PC-3 (cell line): Measurements from ENCODE around the gene SAMD4A. TPM values are rescaled to one million over a fixed set of nuclear protein-coding genes. Genes with fewer than 3 reads are reported as not detected.

Experiments
- ATAC-seq: fragments of 200-7000 bp; cut with Tn5 transposase; 2 replicates; pipeline ENCODE4 v1.9.1; 2020; ENCODE audit warnings: mild to moderate bottlenecking, moderate library complexity
- BruUV-seq: library from RNA; stranded (reverse); fragments of 400-500 nt; replicated peaks from 2 replicates; lab custom pipeline; 2021; lab: Mats Ljungman, UMichigan
- CTCF ChIA-PET: fragments of 300-600 bp; sonication (Branson Sonifier 250); formaldehyde crosslinking; loops from one replicate; lab custom pipeline; 2022; ENCODE audit warnings: antibody characterized with exemption; lab: Charles Lee
- POLR2A ChIA-PET: fragments of 300-600 bp; sonication (Branson Sonifier 250); formaldehyde crosslinking; loops from one replicate; lab custom pipeline; 2022; ENCODE audit warnings: antibody characterized with exemption; ENCODE audit not compliant: unreplicated experiment; lab: Charles Lee
- DNase-seq: peaks from one replicate; pipeline ENCODE4 v3.0.0-alpha.2; 2015
- H2AFZ ChIP-seq: fragments of 300-600 bp; sonication (generic); 2 replicates; pipeline ENCODE4 v1.6.0; 2016; ENCODE audit warnings: antibody characterized with exemption, low read length
- H3F3A ChIP-seq: fragments of 300-600 bp; sonication (generic); one replicate; pipeline ENCODE4 v1.6.0; 2017; ENCODE audit warnings: antibody characterized with exemption, low read length, control low read depth, mild to moderate bottlenecking; ENCODE audit not compliant: unreplicated experiment
- H3K27ac ChIP-seq: fragments of 300-600 bp; sonication (generic); 2 replicates; pipeline ENCODE4 v1.5.1; 2016; ENCODE audit warnings: mild to moderate bottlenecking, low read length
- H3K27me3 ChIP-seq: fragments of 300-600 bp; sonication (generic); 2 replicates; pipeline ENCODE4 v1.6.1; 2016; ENCODE audit warnings: low read length, mixed read lengths
- H3K36me3 ChIP-seq: fragments of 300-600 bp; sonication (generic); 2 replicates; pipeline ENCODE4 v1.6.1; 2016; ENCODE audit warnings: low read depth, mixed run types, low read length, mixed read lengths
- H3K4me1 ChIP-seq: fragments of 300-600 bp; sonication (generic); 2 replicates; pipeline ENCODE4 v1.5.1; 2016; ENCODE audit warnings: low read length; ENCODE audit not compliant: insufficient read depth
- H3K4me2 ChIP-seq: fragments of 300-600 bp; sonication (generic); 2 replicates; pipeline ENCODE4 v1.6.0; 2016; ENCODE audit warnings: low read length
- H3K4me3 ChIP-seq: fragments of 300-600 bp; sonication (generic); 2 replicates; pipeline ENCODE4 v1.5.1; 2016; ENCODE audit warnings: mild to moderate bottlenecking, low read length, mixed read lengths
- H3K79me2 ChIP-seq: fragments of 300-600 bp; sonication (generic); 2 replicates; pipeline ENCODE4 v1.6.1; 2017; ENCODE audit warnings: low read length, mixed read lengths
- H3K9ac ChIP-seq: fragments of 300-600 bp; sonication (generic); 2 replicates; pipeline ENCODE4 v1.6.0; 2016; ENCODE audit warnings: mild to moderate bottlenecking, low read length
- H3K9me2 ChIP-seq: fragments of 300-600 bp; sonication (generic); replicated peaks from 2 replicates; pipeline ENCODE4 v1.6.1; 2016; ENCODE audit warnings: mixed run types, low read length, mixed read lengths
- H3K9me3 ChIP-seq: fragments of 300-600 bp; sonication (generic); 2 replicates; pipeline ENCODE4 v1.6.1; 2016; ENCODE audit warnings: low read length, mixed read lengths
- H4K20me1 ChIP-seq: fragments of 300-600 bp; sonication (generic); 2 replicates; pipeline ENCODE4 v1.6.1; 2016; ENCODE audit warnings: low read length, mixed read lengths
- EZH2 ChIP-seq: fragments of 300-600 bp; sonication (generic); IDR thresholded peaks from one replicate; pipeline ENCODE4 v1.6.1; 2017; ENCODE audit warnings: antibody characterized with exemption, mild to moderate bottlenecking, low read length; ENCODE audit not compliant: unreplicated experiment
- EZH2phosphoT487 ChIP-seq: fragments of 300-600 bp; sonication (generic); IDR thresholded peaks from 2 replicates; pipeline ENCODE4 v1.6.1; 2018; ENCODE audit warnings: mild to moderate bottlenecking, antibody characterized with exemption, low read length, borderline replicate concordance
- intact Hi-C: fragments of 100-400 bp; cut with micrococcal nuclease; formaldehyde crosslinking; loops from 2 replicates; pipeline ENCODE4 v1.9.0; 2023
- total RNA-seq: library from RNA; depleted of rRNA; stranded (reverse); fragments of >200 nt; gene quantifications from 2 replicates; pipeline ENCODE4 v1.2.3, GENCODE V29; 2014
- TF ChIP-seq, protein P1 (sequence below): fragments of 300-600 bp; sonication (generic); conservative IDR thresholded peaks from 2 replicates; pipeline ENCODE4 v1.5.1; 2017; ENCODE audit warnings: antibody characterized with exemption, low read depth, mild to moderate bottlenecking, low read length

SAMD4A gene
- total RNA-seq, 1 experiment from 2014 or later = 42.9 TPM

DNA sequence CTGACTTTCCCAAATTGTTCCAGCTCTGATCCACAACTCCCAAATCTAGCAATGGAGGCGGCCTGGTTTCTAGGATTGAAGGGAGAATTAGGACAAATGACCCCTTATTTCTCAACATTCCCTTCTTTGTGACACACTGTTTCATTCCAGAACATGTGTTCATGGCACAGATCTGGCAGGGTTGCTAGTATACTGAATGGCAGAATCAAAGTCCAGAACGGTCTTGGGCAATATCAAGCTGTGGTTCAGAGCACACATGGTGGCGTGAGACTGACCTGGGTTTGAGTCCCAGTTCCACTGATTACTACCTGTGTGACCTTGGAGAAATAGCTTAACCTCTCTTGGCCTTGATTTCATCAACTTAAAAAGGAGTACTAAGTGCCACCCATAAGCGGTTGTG is 152.5 kb downstream of the SAMD4A start:
- no peak overlapping the region for H3K9ac ChIP-seq
- H3K27me3 ChIP-seq = no peaks in the 10 kb centered on the region
- no peaks in the 10 kb centered on the region for H3K9me3 ChIP-seq
- H3K4me1 ChIP-seq = peaks cover 6% of the 10 kb centered on the region
- H3K36me3 ChIP-seq = no peaks in the 10 kb centered on the region
- DNase-seq = no peak
- ChIA-PET POLR2A (no interaction called here), CTCF (no interaction called here)
- no peak overlapping the region for H3K4me3 ChIP-seq
- intact Hi-C loops = loop anchor here (5.0 kb wide), 1 partner anchor 467 kb away; no protein-coding TSS in a partner anchor
- H4K20me1 ChIP-seq = no peaks in the 10 kb centered on the region
- no peak overlapping the region for H3K4me2 ChIP-seq
- H3K79me2 ChIP-seq = peaks cover 22% of the 10 kb centered on the region
- H3F3A ChIP-seq = no peaks in the 10 kb centered on the region
- H3K9me2 ChIP-seq = no peaks in the 10 kb centered on the region
- no peak overlapping the region for H2AFZ ChIP-seq
- TF ChIP-seq EZH2phosphoT487 = no peak
- TF ChIP-seq, protein P1, sequence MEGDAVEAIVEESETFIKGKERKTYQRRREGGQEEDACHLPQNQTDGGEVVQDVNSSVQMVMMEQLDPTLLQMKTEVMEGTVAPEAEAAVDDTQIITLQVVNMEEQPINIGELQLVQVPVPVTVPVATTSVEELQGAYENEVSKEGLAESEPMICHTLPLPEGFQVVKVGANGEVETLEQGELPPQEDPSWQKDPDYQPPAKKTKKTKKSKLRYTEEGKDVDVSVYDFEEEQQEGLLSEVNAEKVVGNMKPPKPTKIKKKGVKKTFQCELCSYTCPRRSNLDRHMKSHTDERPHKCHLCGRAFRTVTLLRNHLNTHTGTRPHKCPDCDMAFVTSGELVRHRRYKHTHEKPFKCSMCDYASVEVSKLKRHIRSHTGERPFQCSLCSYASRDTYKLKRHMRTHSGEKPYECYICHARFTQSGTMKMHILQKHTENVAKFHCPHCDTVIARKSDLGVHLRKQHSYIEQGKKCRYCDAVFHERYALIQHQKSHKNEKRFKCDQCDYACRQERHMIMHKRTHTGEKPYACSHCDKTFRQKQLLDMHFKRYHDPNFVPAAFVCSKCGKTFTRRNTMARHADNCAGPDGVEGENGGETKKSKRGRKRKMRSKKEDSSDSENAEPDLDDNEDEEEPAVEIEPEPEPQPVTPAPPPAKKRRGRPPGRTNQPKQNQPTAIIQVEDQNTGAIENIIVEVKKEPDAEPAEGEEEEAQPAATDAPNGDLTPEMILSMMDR = no peak
- no peak for TF ChIP-seq EZH2
- no peak overlapping the region for H3K27ac ChIP-seq
- no peak for ATAC-seq
- BruUV-seq = no TSS peak

DNA sequence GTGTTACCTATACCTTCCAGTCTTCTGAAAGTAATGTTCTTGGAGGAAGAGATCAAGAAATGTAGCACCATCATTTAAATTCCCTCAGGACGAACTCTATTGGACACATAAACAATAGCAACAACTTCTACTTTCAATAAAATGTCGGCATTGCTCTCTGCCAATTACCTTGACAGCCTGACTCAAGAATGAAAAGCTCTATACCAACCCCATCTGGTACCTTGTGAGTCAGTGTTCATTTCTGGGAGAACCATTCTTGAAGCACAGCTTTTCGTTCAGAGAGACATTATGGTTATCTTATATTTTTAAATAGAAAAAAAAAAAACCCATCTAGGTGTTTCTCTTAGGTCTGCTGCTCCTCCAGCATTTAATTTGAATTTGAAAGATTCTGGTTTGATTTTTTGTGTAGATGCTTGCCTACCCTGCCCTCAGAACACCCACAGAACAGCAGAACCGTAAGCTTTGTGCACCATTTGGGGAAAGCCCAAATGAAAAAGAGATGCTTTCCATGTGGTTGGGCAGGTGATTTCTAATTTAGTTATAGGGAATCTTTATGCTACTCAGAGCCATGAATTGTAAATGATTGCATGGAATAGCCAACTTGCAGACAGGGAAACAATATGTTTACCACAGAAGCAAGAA is 156.0 kb downstream of the SAMD4A start:
- Histone ChIP-seq H3K4me1 (peaks cover 4% of the 10 kb centered on the region; the same call in 1 of the 2 replicates), H3K36me3 (no peaks in the 10 kb centered on the region), H3K9me2 (no peaks in the 10 kb centered on the region), H3K79me2 (peaks cover 15% of the 10 kb centered on the region), H4K20me1 (no peaks in the 10 kb centered on the region), H3K27ac (no peak overlapping the region), H3K9me3 (no peaks in the 10 kb centered on the region), H3F3A (no peaks in the 10 kb centered on the region), H3K4me3 (no peak overlapping the region), H3K27me3 (no peaks in the 10 kb centered on the region), H3K9ac (no peak overlapping the region), H2AFZ (peak overlapping the region; percentile 20; the same call in 1 of the 2 replicates), H3K4me2 (peak overlapping the region; percentile 2; the same call in 1 of the 2 replicates)
- intact Hi-C loops = loop anchor here (5.0 kb wide), 1 partner anchor 49 kb away; no protein-coding TSS in a partner anchor
- ChIA-PET POLR2A (interaction anchor here (0.6 to 0.7 kb wide), 3 partner anchors 11 to 157 kb away, joined by 4 to 13 read pairs (median 7); no protein-coding TSS in a partner anchor), CTCF (interaction anchor here (0.6 to 1.9 kb wide), 8 partner anchors 15 to 359 kb away, joined by 3 to 9 read pairs (median 4); no protein-coding TSS in a partner anchor)
- ATAC-seq = peak; percentile 85
- BruUV-seq = no TSS peak
- TF ChIP-seq EZH2phosphoT487 = no peak
- TF ChIP-seq, protein P1 = peak; percentile 85
- DNase-seq = peak; percentile 79

DNA sequence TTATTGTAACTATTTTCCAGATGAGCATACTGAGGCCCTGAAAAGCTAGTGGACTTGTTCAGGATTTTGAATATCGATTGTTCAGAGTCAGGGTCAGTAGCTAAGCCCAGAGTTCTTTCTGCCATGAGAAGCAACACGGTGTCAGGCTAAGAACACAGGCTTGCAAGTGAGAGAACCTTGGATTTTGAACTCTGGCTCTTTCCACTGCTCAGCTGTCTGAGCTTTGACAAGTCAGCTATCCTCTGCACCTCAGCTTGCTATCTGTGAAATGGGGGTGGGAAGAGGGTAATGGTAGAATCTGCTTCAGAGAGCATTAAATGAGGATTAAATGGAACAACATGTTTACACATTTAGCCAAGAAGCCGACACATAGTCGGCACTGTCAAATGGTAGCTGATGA is 157.2 kb downstream of the SAMD4A start:
- Histone ChIP-seq H4K20me1 (no peaks in the 10 kb centered on the region), H3K27me3 (no peaks in the 10 kb centered on the region), H3K36me3 (no peaks in the 10 kb centered on the region), H3K9ac (no peak overlapping the region), H2AFZ (no peak overlapping the region), H3K9me3 (no peaks in the 10 kb centered on the region), H3K4me1 (peaks cover 4% of the 10 kb centered on the region; the same call in 1 of the 2 replicates), H3K27ac (no peak overlapping the region), H3K4me3 (no peak overlapping the region), H3K79me2 (peaks cover 25% of the 10 kb centered on the region), H3K9me2 (no peaks in the 10 kb centered on the region), H3K4me2 (no peak overlapping the region), H3F3A (no peaks in the 10 kb centered on the region)
- no peak for DNase-seq
- intact Hi-C loops = loop anchor here (5.0 kb wide), 1 partner anchor 48 kb away; no protein-coding TSS in a partner anchor
- no TSS peak for BruUV-seq
- ChIA-PET POLR2A (no interaction called here), CTCF (interaction anchor here (1.6 to 1.9 kb wide), 2 partner anchors 49 to 160 kb away, joined by 5 to 9 read pairs; no protein-coding TSS in a partner anchor)
- ATAC-seq = no peak
- no peak for TF ChIP-seq EZH2phosphoT487
- TF ChIP-seq EZH2 = no peak
- TF ChIP-seq, protein P1 = no peak
